Measurements from ENCODE around the gene TLL1.

TLL1 gene

DNA sequence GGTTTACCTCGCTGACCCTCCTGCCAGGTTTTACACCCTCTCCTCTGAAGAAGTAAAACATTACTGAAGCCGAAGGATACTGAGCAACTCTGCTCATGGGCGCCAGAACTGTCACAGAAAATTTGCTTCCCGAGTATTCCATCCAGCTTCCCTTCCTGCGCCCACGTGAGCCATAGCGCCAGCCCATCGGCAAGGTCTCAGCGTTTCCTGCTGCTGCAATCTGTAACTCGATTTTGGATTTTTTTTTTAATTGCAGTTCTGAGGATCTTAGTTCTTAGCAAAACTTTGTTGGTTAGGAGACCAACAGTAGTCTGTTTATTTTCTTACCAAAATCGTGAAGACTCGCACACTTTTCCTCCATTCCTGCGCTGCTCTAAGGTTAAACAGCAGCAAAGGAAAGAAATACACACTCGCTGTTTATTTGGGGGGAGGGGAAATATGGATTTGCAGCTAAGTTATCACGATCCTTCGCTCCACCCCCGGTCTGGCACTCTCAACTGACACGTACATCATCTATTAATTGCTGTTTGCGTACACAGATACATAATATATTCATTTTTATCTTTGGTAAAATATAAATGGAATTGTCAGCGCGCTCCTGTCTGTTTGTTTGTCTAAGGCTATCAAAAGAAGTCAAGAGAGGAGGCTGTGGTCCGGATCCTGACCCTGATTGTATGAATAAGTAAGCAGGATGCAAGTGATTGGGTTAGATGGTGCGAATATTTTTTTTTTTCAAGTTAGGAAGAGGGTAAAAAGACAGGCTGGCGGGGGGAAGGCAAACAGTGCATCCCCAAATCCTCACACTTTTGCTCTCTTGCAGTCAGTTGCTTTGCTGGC lies at the start of gene TLL1:
TLL1 (plus strand) TSS at position 777 of the 837 bp plus-strand sequence. CDS start 668 bp downstream, outside the sequence.
- no peak for DNase-seq

DNA sequence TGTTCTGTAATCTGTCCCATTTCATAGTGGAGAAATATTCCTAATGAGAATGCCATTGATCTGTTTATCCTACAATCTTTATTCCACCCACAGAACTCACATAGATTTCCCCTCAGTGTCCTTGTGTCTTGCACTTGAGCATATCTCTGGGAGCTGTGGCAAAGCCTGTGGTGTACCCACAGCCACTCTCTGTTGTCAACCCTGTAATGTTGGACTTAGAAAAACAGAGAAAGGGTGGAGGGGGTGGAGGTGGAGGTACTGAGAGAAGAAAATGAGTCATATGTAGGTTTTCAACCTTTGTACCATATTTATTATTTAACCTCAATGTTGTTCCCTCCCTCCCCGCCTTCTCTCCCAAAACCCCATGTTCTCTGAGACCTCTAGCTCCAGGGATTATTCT lies 46.9 kb upstream of the TLL1 start:
- no peak for DNase-seq

DNA sequence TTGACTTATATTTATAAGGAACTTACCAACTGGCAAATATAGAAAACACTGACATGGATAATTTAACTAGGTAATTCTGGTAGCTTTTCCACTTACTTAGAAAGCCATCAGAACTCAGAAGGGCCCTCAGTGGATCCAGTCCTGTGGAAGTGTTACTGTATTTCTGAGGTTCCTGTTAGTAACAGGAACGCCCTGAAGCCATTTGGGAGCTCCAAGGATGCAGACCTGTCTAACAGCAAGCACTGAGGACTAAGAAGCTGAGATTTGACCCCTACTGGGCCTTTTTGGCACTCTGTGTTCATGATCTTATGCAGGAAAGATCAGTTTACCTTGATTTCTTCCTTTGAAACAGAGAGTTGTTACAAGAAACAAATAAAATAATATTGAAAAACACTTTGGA lies 46.0 kb upstream of the TLL1 start:
- no peak for DNase-seq

DNA sequence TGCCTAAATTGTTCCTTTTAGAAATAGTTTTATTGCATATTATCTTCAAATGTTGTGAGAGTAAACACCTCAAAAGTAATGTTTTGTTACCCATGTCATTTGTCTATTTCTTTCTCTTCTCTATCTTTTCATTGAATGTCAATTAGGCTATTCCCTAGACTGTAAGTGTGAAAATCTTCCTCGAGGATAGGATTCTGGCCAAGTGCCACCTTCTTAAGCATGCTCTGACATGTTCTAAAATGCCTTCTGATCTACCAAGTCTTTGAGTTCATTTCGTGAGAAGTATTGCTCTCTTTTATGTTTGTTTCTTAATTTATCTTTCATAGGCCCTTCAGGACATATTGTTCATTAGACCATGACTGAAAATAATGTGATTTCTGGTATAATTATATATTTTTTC lies 44.1 kb upstream of the TLL1 start:
- no peak for DNase-seq

DNA sequence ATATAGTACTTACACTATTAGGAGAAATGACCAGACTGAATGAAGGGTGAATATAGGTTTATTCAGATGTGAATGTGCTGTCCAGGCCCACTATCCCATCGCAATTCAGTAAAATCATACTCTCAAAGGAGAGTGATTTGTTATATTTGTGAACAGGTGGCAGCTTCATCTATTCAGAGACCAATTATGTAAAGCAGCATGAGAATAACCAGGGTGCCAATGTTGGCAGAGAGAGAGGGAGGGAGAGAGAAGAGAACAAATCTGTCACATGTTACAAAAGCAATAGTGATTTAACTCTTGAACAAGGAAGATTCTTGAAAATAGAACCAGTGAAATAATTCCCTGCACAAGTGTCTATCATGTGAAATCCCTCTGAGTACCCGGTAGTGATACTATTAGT lies 38.9 kb upstream of the TLL1 start:
- DNase-seq, result no peak

DNA sequence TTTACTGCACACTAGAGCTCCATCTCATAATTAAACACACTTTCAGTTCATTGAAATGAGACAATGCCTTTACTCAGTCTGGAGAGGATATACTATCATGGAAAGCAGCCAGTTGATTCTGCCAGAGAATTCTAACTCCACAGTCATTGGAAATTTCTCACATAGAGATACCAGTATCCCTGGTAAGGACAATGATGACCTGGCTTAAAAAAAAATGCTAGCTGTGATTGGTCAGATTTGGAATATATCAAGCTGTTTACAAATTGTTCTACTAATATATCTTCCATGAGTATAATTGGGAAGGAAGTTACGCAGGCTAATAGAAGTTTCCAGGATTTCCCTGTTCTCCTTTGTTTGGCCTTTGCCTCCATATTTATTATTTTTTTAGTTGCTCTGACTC lies 34.5 kb upstream of the TLL1 start:
- DNase-seq, result no peak

DNA sequence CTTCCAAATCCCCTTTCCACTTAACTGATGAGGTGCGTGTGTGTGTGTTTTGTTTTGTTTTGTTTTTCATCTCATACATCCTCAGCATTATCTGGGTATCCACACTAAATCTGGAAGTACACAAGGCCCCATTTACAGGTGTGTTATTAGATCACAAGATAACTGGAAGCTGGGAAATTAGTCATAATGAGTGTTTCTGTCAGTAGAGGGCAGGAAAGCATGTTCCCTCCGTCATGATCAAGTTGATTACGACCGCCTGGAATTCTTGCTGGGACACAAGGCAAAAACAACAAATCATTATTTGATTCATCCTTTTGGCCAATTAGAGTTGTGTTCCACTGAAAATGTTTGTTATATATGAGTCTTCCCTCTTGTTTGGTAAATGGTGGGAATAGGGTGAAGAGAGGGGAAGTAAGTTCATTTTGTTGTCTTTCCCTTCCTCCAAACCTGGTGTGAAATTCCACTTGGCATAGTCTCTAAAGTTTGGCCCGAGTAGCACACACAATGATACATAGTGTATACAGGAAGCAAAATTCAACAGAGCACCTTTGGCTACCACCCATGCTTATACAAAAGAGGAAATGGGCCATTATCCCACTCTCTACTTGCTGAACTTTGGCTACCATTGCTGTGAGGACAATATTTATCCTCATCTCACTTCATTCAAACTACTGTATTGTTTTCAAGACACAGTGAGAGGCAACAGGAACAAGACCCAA lies 33.3 kb upstream of the TLL1 start:
- no peak for DNase-seq

DNA sequence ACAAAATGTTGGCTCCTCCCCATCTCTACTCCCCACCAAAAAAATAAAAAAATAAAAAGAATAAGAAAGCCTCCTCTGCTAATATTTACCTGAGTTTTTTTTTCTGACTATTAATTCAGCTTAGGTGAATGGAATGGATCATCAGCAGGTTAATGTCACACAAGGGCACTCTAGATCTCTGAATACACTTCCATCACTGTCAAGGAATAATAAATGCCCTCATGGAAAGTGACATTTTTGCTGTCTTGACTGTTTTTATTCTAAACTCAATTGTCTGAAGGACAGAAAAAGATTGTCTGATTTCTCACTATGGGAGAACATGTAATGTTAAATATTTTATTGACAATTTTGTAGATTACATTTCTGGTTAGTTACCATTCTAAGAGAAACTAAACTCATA lies 30.4 kb upstream of the TLL1 start:
- DNase-seq, result no peak

DNA sequence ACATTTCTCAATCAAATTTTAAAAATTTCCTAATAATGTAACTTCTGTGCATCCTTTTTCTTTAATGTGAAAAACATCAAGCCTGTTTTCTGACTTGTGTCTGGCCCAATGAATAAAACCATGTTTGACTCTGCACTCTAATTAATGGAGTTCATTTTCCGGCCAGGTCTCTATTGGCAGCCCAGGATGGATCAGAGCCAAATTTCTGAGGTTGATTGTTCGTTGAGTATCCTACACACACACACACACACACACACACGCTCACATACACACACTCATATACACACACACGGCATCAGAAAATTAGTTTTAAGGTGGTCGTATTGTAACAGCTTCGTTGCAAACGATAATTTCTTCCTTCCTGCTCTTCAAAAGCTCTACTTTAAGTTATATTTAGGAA lies 28.9 kb upstream of the TLL1 start:
- DNase-seq, result no peak

DNA sequence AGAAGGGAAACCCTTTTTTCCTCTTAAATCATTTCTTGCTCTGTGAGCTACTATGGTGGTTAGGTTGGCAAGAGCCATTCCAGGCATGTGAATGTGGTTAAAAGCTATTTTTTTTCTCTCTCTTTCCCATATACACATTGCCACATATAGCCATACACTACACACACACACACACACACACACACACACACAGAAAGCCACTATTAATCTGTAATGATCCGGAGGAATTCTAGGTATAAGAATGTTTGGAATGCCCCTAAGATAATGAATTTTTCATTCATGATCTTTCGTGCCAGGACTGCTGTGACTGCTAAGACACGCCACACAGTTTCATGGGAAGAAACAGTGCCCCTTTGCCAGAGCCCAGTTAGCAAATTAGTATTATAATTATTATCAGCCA lies 21.8 kb upstream of the TLL1 start:
- DNase-seq, result no peak

DNA sequence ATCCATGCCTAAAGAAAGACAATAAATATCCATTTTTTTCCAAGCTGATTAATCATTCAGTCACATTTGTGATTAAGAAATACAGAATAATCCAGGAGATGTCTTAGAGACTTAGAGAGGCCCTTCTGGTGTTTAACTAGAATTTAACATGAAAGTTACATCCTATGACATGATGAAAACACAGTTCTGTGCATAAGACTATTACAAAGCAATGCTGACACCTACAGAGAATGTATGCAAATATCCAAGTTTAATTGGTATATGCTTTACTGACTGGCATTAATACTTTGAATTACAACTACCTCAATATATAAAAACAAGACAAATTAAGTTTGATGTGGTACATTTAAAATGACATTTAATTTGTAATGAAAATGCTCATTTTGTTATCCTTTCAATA lies 17.8 kb upstream of the TLL1 start:
- DNase-seq, result no peak

DNA sequence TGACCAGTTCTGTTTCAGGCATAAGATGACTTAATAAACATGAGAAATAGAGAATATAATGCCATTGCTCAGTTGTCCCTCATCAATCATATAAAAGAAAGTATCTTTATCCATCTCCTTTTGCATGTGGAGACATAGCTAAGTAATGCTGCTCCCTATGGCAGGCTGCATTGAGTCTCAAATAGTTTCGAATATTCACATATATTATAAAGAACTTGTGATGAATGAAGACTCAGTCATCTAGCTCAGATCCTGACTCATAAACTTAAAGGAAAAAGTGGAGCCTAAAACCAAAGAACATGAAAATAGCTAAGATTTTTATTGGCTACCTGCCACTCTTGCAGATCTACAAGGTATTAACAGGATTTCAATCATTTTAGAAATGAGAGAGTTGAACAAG lies 11.7 kb upstream of the TLL1 start:
- DNase-seq, result no peak

DNA sequence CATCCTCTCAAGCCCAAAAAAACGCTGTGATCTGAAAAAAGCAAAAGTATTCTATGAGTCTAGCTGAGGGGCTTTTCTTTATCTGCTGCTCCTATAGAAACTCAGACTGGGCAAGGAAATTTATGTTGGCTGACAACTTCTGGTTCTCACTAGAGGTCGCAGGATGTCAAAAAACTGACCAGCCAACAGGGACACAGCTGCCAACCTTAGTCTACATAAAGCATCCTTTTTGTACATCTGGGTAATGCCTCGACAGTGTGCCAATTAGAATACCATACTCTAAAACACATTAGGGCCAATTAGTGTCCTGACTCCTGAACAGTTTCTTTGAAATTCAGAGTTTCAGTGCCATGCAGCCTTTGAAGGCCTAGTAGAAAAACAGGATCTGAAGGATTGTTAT lies 8.8 kb upstream of the TLL1 start:
- DNase-seq, result no peak

DNA sequence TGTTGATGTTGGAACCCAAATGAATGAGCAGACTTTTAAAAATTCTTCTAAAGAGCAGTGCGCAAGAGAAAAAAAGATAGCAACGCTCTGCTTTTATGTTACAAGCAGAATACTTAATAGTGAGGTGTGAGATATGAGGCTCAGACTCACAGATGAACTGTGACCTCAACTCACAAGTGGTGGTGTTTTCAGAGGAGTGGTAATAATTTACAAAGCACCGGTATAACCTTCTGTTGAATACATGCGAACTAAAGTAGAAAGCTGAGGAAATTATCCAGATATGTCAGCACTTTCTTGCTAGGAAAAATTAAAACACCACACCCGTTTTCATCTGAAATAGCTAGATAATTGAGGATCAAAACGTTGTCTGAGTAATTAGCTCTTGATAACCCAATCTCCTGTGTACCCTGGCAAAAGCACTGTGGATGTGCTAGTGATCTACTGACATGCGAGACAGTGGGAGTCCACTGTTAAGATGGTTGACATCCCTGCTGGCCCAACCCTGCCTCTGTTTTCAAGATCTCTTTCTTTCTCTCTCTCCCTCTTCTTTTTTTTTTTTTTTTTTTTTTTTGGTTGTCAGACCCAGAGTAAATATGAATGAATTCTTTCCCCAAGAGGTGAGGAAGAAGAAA lies 6.9 kb upstream of the TLL1 start:
- DNase-seq, result no peak

DNA sequence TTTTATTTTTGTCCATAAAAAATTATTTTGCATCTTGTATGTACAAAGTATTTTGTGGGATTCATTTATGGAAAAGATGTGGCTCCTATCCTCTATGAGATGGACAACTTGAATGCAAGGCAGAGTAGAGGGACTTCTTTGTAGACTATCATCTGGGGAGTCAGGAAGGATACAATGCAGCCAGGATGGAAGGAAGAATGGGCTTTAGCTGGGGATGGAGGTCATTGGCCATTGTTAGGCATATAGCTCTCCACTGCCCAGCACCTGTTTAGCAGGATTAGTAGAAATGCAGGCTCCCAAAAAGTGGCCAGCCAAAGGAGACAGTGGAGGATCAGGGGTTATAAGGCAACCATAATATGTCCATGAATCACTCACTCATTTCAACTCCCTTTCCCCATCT lies 5.1 kb upstream of the TLL1 start:
- DNase-seq, result no peak

DNA sequence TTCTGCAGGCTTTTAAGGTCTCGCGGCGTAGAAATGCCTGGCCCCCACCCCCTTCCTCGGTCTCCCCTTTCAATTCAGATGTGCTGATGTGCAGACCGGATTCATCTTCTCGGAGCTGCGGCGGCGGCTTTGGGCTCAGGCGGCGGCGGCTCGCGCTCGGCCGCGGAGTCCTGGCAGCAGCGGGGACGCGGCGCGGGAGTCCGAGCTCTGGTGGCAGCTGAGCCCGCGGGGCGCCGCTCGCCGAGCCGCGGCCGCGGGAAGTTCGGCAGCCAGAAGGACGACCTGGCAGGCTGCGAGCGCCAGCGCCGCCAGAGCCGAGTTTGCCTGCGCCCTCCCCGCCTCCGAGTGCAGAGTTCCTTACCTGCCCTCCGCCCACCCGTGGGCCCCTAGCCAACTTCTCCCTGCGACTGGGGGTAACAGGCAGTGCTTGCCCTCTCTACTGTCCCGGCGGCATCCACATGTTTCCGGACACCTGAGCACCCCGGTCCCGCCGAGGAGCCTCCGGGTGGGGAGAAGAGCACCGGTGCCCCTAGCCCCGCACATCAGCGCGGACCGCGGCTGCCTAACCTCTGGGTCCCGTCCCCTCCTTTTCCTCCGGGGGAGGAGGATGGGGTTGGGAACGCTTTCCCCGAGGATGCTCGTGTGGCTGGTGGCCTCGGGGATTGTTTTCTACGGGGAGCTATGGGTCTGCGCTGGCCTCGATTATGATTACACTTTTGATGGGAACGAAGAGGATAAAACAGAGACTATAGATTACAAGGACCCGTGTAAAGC lies 448 bp downstream of the TLL1 start:
- no peak for DNase-seq

DNA sequence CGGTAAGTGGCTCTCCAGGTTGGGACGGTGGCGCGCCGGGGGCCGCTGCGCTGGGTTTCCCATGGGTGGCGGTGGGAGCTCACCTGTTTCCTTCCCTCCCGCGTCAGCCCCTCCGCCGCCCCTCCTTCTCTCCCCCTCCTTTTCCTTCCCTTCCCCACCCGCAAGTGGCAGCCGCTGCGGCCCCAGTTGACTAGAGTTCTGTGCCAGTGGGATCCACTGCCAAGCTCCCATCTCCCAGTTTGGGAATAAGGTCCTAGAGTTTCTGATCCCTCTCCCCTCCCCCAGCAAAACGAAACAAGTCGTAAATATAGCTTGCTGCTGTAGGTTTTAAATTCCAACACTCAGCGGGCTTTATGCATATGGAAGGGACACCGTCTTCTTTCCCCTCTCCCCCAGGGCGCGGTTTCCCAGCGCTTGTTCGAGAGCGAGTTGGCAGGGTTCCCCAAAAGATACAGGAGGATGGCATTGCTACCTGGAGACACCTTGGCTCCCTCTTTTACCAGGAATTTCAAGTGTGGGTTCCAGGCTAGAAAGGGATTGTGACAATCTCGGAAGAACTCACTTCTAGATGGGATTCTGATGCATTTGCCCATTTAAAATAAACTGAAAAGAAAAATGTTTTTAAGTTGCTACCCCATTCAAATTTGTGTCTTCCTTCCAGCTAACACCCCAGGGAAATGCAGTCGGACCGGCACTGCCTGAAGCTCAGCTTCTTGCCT lies 1.2 kb downstream of the TLL1 start:
- no peak for DNase-seq

DNA sequence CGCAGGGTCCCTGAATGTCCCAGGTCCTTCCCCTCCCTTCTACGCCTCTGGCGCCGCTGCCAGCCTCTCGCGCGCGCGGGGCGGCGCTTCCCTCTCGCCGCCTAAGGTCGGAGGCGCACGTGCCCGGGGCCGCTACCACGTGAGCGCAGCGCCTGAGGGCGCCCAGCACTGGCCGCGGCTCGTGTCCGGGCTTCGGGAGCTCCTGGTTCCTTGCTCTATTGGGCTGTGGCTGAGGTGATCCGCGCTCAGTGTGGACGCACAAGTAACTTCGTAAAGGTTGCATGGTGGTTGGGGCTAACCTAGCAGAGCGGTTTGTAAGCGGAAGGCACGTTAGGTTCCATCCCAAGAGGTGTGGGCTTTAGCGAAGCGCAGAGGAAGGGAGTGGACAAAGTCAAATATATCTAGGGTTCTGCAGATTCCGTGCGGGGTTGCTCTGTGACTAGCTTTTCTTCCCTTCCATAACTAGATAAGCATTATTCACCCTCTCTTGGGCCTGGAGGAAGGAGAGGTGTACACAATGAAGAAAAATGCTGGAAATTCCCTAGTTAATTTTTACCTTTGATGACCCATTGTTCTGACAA lies 1.8 kb downstream of the TLL1 start:
- DNase-seq, result no peak

DNA sequence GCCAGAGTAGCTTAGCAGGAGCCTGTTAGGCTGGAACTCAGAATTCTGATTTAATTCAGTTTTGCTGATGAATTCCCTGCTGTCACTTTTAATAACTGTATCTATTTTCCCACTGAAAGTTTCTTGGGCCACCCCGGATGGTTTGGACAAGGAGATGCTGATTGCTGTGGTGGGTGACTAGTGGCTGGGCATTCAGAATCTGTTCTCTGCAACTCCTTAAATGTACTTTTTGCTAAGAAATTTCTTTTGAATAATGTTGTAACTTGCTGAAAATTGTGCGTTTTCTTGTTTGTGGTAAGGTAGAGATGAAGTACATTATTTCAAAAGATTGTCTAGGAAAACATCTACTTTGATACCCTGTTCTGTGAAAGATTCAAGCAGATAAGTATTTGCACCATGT lies 2.4 kb downstream of the TLL1 start:
- DNase-seq, result no peak

DNA sequence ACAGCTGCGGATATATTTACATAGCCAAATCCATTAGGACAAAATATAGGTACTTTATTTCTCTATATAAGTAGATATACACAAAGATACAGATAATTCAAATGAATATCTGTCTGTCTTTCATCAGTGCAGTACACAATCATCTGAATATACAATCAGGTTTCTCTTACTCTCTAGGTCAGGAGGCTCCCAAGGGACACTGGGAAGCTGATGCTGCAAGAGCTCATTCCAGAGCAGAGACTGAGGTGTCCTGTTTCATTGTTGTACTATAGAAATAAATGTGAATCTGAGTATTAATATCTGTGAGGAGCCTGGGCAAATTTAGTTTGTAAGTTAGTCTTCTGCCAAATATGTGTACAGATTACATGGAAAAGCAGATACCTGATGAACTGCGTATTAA lies 4.2 kb downstream of the TLL1 start:
- no peak for DNase-seq

DNA sequence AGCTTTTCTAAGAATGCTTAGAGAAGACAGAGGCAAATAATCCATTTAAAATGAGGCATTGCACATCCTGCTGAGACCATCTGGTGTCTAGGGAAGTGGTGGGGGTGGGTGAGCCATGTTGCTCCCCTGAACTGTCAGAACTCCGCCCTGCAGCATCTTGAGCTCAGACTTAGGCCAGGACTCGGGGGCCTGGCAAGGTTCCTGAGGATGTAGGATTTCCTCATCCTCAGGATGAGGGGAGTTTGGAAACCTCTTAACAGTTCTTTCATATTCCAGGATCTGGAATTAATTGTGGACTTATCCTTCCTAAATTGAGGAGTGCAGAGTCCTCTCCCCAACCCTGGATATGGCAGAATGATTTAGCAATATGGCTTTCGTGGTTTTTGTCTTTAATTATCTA lies 6.6 kb downstream of the TLL1 start:
- DNase-seq, result no peak

DNA sequence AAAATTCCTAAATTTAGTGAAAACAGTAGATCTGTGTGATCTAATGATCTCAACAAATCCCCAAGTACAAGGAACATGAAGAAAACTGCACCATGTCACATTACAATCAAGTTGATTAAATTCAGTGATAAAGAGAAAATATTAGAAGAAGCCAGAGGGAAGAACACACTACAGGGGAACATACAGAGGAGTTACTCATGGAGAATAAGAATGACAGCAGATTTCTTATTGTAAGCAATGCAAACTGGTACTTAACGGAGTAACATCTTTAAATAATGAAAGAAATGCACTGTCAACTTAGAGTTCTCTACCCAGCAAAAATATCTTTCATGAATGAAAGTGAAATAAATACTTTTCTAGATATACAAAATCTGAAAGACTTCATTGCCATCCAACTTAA lies 21.1 kb downstream of the TLL1 start:
- no peak for DNase-seq
